Lung (tissue), 12 donors: ENCODE measurements around the gene SND1. TPM values are rescaled to one million over a fixed set of nuclear protein-coding genes. Genes with fewer than 3 reads are reported as not detected.

Experiments
- ATAC-seq: fragments of 200-7000 bp; cut with Tn5 transposase; one replicate; pipeline ENCODE4 v1.9.1; 2020; ENCODE audit warnings: moderate number of reproducible peaks; ENCODE audit not compliant: insufficient read depth, low FRiP score
- DNase-seq, 3 donors: peaks; one replicate each; pipeline ENCODE4 v3.0.0-alpha.2; 2013 to 2017
- H3K27ac ChIP-seq, 2 donors: one replicate each; pipeline ENCODE4 v1.5.1; 2013; ENCODE audit warnings: mild to moderate bottlenecking in 2 of 2, moderate library complexity in 2 of 2, control low read depth in 1 of 2, inconsistent platforms in 1 of 2, low read depth in 1 of 2, low read length in 1 of 2
- H3K27me3 ChIP-seq, 3 donors: one replicate each; pipeline ENCODE4 v1.5.1; 2013; ENCODE audit warnings: low read length in 2 of 3; ENCODE audit not compliant: control insufficient read depth in 3 of 3, insufficient read depth in 3 of 3
- H3K36me3 ChIP-seq, 4 donors: one replicate each; pipeline ENCODE4 v1.5.1; 2013; ENCODE audit warnings: low read length in 4 of 4, mild to moderate bottlenecking in 1 of 4, moderate library complexity in 1 of 4; ENCODE audit not compliant: control insufficient read depth in 4 of 4, insufficient read depth in 4 of 4
- H3K4me1 ChIP-seq, 5 donors: one replicate each; pipeline ENCODE4 v1.5.1; 2013; ENCODE audit warnings: low read length in 5 of 5, mild to moderate bottlenecking in 2 of 5, moderate library complexity in 1 of 5; ENCODE audit not compliant: control insufficient read depth in 5 of 5, insufficient read depth in 5 of 5
- H3K4me3 ChIP-seq: one replicate; pipeline ENCODE4 v1.5.1; 2013; ENCODE audit warnings: mild to moderate bottlenecking, control low read depth, moderate library complexity
- H3K9ac ChIP-seq, 2 donors: one replicate each; pipeline ENCODE4 v1.5.1; 2013; ENCODE audit warnings: low read length in 2 of 2, control low read depth in 1 of 2; ENCODE audit not compliant: insufficient read depth in 1 of 2
- H3K9me3 ChIP-seq, 4 donors: one replicate each; pipeline ENCODE4 v1.5.1; 2013; ENCODE audit warnings: low read length in 3 of 4, mild to moderate bottlenecking in 1 of 4, moderate library complexity in 1 of 4; ENCODE audit not compliant: control insufficient read depth in 4 of 4, insufficient read depth in 3 of 4
- CTCF ChIP-seq: IDR thresholded peaks from 2 replicates; pipeline ENCODE4 v1.5.1; 2012; ENCODE audit warnings: mild to moderate bottlenecking; ENCODE audit errors: control extremely low read depth, extremely low read depth
- WGBS, 2 donors: extraction: QIAGEN DNeasy Blood & Tissue Kit; methylation state at CpG; one replicate each; pipeline ENCODE4 v1.1.7; 2013; 5-methylcytosine and 5-hydroxymethylcytosine counted together
- polyA plus RNA-seq, 2 donors: library from polyadenylated mRNA; stranded (reverse); fragments of 200-250 nt; gene quantifications; one replicate each; pipeline ENCODE4 v1.2.1, GENCODE V29; 2013
- total RNA-seq, 2 donors: library from RNA; depleted of rRNA in 1 of 2; stranded (reverse); fragments of >200 nt in 1 of 2; gene quantifications; one replicate each; pipeline ENCODE4 v1.2.1, GENCODE V29; 2014 to 2021
- donor health status: control.
- donor health status: control.
- donor health status: Bipolar disorder and iron deficiency.
- donor health status: healthy.
- donor health status: DM: yes; HTN: yes; CAD: no.

Gene SND1
- total and polyA plus RNA-seq, 4 donors = 94.5 to 210 (median 137) TPM

- no peaks in the 10 kb centered on the region for H3K9me3 ChIP-seq
- ATAC-seq (no peak), DNase-seq (no peak)
- no peaks in the 10 kb centered on the region for H3K27me3 ChIP-seq
- no peaks in the 10 kb centered on the region for H3K4me1 ChIP-seq
- H3K4me3 ChIP-seq = no peak overlapping the region
- TF ChIP-seq CTCF = no peak
- no peak overlapping the region for H3K9ac ChIP-seq
- 93 to 95% methylated on average over 6 of the region's 6 CpGs for WGBS, 2 donors
- peaks cover 3 to 12% (median 9%) of the 10 kb centered on the region in 4 donors for H3K36me3 ChIP-seq
- no peak overlapping the region for H3K27ac ChIP-seq
Observed at GRCh38 chr7:127717502-127718339, 65.7 kb downstream of the SND1 start.

GRCh38 chr7:127718340-127718679, 66.3 kb downstream of the SND1 start:
- no peaks in the 10 kb centered on the region for H3K27me3 ChIP-seq
- H3K27ac ChIP-seq = no peak overlapping the region
- no peak for TF ChIP-seq CTCF
- ATAC-seq (no peak), DNase-seq (no peak)
- no peaks in the 10 kb centered on the region for H3K9me3 ChIP-seq
- WGBS, 2 donors = 97 to 98% methylated on average over 7 of the region's 7 CpGs
- H3K9ac ChIP-seq = no peak overlapping the region
- H3K4me1 ChIP-seq = no peaks in the 10 kb centered on the region
- H3K4me3 ChIP-seq = no peak overlapping the region
- H3K36me3 ChIP-seq = peaks cover 3 to 12% (median 9%) of the 10 kb centered on the region in 4 donors

- H3K27me3 ChIP-seq = no peaks in the 10 kb centered on the region
- no peak overlapping the region for H3K4me3 ChIP-seq
- peaks cover 3 to 24% (median 9%) of the 10 kb centered on the region in 4 donors for H3K36me3 ChIP-seq
- 90 to 91% methylated on average over 3 of the region's 3 CpGs for WGBS, 2 donors
- TF ChIP-seq CTCF = no peak
- ATAC-seq (no peak), DNase-seq (no peak)
- no peak overlapping the region for H3K27ac ChIP-seq
- no peaks in the 10 kb centered on the region for H3K9me3 ChIP-seq
- no peaks in the 10 kb centered on the region for H3K4me1 ChIP-seq
- no peak overlapping the region for H3K9ac ChIP-seq
Observed at GRCh38 chr7:127726476-127726875, 74.5 kb downstream of the SND1 start.
